HuH-7.5 (cell line): ENCODE measurements around the gene ELMOD2.
"Not testable (repeated sequence)": the region's sequence is repeated elsewhere in the genome, so short reads cannot be mapped to it uniquely, and the experiment has no call there.

Experiments
- DNase-seq: peaks from one replicate; pipeline ENCODE4 v3.0.0; 2011; ENCODE audit warnings: low spot score

Gene ELMOD2, protein sequence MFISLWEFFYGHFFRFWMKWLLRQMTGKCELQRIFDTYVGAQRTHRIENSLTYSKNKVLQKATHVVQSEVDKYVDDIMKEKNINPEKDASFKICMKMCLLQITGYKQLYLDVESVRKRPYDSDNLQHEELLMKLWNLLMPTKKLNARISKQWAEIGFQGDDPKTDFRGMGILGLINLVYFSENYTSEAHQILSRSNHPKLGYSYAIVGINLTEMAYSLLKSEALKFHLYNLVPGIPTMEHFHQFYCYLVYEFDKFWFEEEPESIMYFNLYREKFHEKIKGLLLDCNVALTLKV

DNA sequence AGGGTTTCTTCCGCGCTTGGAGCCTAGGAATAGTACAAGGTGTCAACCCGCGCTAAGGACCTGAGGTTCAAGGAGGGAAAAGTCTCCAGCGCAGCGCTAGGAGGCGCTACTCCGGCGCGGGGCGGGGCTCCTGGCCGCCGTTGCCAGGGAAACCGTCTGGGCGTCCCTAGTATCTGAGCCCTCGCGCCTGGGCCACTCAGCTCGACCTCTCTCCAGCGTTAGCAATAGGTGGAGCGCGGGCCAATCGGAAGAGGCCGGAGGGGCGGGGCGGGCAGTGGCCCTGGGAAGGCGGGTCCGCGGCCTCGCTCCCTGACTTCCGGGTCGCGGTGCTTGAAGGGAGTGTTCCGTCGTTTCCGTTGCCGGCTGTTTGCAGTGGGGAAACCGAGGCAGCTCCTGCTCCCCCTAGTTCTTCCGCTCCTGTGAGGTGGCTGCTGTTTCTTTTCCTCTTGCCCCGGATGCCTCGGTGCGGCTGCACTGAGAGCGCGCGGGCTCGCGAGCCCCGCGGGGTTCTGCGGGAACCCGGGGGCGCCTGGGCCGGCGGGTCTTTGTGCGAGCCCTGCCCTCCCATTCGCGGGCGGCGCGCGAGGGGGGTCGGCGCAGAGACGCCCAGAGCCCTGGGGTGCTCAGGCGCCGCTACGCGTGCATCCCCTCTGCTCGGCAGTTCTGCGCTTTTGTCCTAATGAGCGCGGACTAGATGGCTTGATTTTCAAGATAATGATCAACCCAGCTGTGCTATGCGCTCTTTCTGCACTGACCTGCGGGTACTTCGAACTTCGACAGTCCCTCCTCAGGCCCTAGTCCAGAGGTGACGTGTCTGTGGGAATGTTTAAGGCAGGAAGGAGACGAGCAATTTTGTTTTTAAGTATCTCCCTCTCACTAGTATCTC is at the start of gene ELMOD2:
TSS of gene ELMOD2 (plus strand) at position 312 of the 886 bp plus-strand sequence. CDS start 1,261 bp downstream, outside the sequence.
- peak; percentile 84 for DNase-seq

DNA sequence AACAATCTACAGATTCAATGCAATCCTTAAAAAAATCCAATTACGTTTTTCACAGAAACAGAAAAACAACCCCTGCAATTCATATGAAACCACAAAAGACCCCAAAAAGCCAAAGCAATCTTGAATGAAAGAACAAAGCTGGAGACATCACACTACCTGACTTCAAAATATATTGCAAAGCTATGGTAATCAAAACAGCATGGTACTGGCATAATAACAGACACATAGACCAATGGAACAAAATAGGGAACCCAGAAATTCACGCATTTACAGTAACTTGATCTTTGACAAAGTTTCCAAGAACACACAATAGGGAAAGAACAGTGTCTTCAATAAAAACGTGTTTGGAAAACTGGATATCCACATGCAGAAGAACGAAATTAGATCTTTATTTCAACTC is 40.5 kb upstream of the ELMOD2 start:
- no peak for DNase-seq

DNA sequence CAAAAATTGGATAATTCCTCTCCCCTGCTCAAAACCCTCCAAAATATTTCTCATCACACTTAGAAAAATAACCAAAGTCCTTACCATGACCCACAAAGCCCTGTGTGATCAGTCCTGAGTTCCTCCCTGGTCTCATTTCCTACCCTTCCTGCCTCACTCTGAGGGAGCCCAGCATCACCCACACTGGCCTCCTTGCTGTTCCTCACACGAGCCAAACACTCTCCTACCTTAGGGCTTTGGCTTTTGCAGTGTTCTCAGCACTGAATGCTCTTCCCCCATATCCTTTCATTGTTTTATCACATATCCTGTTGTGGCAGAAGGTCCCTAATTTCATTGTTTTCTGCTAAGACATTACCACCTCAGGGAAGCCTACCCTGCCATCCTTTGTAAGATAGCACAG is 38.0 kb upstream of the ELMOD2 start:
- no peak for DNase-seq

DNA sequence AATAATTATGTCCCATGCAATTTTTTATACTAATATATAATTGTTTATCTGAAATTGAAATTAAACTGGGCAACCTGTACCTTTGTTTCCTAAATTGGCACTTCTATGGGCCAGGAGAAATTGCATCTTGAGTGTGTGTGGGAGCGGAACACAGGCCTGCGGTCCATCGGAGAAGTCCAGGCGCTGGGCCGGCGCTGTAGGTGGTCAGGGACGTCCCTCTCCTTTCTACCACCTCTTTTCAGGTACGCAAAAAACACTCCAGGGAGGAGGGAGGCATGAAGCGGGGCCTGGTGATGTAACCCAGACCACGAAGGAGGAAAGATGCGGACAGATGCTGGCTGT is 26.6 kb upstream of the ELMOD2 start:
- peak; percentile 16 for DNase-seq

DNA sequence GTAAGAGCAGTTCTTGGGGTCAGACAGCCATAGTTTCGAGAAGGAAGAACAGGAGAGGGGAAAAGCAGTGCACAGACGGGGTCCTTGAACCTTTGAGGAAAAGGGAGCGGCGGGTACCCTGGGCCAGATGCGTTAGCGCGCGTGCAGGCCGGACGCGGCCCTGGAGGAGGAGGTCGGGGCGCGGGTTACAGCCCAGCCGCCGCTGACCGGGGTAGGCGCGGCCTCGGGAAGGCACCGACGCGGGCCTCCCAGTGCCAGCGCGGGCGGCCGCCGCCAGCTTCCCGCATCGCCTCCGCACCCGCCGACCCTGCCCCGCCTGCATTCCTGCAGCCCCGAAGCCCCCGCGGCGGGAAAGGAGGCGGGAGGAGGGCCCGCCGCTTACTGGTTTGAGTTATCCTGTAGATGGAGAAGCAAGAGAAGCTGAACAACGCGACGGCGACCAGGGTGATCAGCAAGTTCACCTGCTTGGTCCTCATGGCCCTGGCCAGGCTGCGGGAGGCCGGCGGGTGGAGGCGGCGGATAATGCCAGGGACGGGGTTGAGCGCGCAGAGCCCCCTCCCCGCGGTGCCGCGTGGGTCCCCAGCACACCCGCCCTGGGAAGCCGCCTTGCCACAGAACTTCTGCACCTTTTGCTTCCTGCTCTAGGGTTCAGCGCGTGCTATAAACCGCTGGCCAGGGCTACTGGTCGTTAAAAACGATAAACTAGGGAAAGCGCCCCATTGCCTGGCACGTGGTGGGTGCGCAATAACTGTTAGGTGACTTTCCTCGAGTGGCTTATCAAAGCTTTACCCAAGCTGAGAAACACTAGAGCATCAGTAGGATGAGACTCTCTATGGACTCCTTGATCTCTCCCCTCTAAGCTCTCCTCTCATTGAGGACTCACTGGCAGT is 26.0 kb upstream of the ELMOD2 start, which contains the start of gene MGAT4D:
TSS of gene MGAT4D (minus strand) at position 547 of the 890 bp plus-strand sequence. CDS start at position 476, 71 bp downstream.
- DNase-seq = peak; percentile 40

DNA sequence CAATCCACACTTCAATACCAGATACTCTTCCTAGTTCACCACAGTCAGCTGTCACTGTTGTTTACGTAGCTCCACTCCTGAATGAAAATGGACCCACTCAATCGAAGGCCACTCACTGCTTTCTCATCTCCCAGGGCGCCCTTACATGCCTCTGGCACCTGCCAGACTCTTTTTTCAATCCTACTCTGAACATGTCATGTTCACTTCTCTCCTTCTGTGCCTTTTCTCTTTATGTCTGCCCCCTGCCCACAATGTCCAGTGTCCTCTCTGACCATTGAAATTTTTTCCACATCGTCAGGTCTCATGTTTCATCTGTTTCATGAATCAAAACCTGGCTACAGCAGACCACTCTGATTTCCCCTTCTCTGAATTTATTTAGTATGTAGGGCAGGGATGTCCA is 24.6 kb upstream of the ELMOD2 start:
- no peak for DNase-seq

DNA sequence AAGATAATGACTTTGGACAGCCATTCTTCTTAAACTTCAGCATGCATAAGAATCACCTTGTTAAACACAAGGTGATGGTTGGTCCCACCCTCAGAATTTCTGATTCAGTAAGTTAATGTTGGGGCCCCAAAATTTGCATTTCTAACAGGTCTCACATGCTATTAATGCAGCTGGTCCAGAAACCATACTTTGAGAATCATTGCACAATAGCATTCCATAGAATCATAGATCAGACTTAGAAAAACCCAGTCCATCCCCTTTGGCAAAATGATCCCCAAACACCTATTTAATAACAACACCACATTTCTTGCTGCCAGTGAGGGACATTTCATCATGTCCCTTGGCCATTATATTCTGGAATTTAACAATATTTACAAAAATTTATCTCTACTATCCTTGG is 19.7 kb upstream of the ELMOD2 start:
- no peak for DNase-seq

DNA sequence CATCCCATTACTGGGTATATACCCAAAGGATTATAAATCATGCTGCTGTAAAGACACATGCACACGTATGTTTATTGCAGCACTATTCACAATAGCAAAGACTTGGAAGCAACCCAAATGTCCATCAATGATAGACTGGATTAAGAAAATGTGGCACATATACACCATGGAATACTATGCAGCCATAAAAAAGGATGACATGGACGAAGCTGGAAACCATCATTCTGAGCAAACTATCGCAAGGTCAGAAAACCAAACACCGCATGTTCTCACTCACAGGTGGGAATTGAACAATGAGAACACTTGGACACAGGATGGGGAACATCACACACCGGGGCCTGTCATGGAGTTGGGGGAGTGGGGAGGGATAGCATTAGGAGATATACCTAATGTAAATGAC is 10.2 kb upstream of the ELMOD2 start:
- not testable (repeated sequence) for DNase-seq

DNA sequence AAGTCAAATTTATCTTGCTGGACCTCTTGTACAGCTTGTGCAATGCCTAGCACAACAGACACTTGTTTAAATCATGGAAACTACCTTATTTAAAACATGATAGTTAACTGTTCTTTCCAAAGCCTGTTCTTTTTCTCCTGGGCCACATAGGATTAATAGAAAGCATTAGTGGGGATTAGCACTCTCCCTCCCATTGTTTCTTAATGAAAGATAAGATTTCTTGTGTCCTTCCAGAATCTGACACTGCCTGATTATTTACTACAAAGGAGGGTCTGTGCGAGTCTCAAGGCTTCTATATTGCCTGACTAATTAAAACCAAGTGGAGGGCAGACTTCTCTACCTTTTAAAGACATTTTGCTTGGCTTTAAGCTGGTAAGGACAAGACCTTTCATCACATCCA is 8.5 kb upstream of the ELMOD2 start:
- DNase-seq = no peak

DNA sequence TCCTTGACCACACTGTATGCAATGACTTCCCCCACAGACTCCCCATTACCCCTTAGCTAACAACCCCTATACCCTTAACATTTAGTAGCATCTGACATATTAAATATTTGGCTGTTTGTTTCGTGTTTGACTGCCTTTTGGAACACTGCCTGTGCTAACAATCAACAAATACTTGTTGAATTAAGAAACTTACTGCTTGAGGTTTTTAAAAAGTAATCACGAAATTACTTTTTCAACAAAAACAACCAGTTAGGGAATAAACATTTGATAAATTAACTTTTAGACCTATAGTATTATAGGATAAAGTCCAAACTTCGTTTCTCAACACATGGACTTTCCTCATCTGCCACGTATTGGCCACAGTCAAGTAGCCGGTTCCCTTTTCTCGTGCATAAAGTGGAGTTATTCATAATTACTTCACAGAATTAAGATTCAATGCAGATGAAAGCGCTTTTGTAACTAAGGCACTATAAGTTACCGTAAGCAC is 555 bp upstream of the ELMOD2 start:
- DNase-seq = no peak

DNA sequence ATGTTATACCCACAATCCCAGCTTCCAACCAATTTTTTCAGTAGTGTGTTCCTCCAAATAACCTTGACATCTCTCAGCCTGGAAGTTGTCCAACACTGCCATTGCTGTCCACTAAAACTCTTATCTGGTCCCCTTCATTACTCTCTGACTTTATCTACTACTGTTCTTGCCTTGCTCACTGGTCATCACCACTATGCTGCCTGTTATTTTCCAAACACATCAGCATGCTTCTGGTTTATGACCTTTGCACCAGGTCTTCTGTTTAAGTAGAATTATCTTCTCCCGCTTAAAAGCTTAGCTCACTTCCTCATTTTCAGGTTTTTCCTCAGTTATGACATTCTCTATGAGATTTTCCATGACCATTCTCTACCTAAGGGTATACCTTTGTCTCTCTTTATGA is 5.5 kb downstream of the ELMOD2 start:
- peak; percentile 19 for DNase-seq

DNA sequence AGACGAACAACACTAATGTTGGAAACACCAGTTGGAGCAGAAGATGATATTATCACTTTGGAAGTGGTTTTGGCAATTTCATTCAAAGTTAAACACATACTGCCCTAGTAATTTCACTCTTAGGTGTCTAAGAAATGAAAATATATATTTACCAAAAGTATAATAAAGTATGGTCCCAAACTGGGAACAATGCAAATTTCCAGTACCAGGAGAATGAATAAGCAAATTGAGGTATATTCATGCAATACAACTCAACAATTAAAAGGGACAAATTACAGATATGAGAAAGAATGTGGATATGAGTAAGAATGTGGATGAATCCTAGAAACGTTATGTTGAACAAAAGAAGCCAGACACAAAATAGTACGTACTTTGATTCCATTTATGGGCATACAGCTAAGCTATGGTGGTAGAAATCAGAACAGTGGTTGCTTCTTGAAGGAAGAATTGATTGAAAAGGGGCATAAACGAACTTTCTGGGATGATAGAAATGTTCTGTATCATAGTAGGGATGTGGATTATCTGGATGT is 10.0 kb downstream of the ELMOD2 start:
- DNase-seq = no peak

DNA sequence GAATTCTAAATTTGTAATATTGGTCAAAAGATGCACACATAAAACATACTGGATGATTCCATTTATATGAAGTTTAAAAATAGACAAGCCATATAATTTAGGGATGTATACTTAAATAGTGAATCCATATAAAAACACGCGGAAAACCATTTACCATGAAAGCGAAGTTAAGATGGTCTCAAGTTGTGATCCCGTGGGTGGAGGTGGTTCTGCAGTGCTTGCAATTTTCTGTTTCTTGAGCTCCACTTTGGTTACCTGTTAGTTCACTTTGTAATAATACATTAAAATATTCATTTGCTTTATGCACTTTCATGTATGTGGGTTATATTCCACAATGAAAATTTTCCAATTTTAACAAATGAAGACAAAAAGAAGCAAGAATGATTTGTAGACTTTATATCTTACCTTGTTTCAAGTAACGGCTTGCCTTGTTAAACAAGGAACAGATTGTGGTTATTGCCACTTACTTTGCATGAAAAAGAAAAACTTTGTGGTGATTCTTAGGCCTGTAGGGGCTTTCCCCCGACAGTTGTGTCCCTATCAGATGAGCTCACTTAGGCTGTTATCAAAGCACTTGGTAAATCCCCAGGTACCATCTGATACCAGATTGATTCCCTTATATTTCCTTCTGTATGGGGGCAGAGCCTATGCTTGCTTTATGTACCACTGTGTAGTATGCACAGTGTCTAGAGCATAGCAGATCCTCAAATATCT is 32.6 kb downstream of the ELMOD2 start:
- DNase-seq = no peak

DNA sequence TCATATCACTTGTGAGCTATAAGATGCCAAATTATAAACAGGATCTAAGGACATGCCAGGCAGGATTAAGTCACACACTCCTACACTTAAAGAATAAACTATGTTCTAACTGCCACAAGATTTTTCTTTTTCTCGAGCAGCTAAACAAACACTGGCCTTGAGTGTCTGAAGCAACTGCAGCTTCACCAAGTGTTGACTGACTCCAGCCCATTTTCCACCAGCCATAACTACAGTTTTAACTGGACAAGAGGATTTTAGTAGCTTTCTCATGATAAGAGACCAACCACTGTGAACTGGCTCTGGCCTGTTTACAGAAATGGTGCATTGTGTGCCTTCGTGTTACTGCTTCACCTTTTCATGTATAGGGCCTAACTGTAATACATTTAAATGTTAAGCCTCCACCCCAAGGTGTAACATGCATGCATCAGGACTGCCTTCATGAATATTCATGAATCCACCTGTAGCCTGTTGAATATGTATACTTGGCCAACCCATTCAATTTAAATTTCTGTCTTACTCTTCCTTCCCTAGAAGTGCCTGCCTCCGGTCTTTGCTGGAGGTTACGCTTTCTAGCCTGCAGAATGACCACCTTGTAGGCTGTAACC is 34.0 kb downstream of the ELMOD2 start:
- no peak for DNase-seq

DNA sequence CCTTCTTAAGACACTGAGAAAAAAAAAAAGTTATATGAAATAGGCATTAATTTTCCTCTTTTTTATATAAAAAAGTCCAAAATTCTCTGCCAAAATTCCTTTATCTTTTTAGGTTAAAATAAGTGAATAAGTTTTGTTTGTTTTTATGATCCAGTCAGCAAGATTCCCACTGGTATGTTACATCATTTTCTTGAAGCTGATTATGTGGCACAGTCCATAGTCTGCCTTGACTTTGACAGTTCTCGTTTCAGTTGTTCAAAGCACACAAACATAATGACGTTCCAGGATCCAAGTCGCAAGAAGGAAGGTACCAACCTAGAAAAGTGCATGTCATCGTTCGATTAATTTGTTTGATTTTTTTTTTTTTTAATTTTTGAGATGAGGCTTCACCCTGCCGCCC is 35.7 kb downstream of the ELMOD2 start:
- no peak for DNase-seq

DNA sequence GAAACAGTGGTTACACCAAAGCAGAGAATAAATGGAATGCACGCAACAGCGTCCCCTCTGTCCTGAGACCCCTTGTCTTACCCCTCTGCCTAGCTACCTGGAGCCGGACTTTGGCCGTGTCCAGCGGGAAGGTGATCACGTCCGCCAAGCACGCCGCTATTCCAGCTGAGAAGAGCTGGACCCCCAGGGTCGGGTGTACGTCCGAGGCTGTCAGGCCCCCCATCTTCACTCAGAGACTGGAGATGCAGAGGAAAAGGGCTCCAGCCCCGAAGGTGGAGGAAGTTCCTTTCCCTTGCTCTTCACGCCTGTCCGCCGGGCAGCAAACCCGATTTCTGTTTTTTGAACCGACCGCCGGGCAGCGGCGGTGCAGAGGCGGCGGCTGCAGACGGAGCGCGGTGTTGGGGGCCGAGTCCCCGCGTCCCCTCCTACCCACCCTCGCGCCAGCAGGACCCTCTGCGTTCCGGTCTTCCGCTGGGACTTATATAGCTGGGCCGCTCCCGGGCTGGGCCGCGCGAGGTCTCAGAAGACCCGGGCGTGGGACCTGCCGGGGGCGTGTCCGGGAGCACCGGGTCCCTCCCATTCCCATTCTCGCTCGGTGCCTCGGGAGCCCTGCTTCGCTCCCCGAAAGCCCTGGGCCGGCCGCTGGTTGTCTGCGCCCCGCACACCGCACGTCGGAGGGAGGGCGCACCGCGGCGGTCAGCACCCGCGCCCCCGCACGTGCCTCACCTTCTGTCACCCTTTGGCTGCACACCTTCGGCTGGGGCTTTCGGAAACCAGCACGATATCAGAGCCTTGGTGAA is 44.7 kb downstream of the ELMOD2 start, which contains the start of gene UCP1:
TSS of gene UCP1 (minus strand) at position 455 of the 800 bp plus-strand sequence. CDS start at position 223, 232 bp downstream.
- peak; percentile 37 for DNase-seq

DNA sequence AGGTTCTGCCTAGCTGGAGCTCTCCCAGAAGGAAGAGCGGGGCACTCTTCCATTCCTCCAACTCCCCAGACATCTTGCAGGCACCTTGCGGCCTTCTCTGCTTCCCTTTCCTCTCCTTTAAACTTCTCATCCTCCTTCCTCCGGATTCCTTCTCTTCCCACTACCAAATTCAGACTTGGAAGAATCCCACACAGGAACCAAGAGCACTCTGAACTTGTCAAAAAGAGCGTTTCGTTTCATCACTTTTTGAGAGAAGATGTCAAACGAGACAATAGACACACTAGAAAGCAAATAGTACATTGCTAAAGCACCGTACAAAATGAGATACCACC is 45.3 kb downstream of the ELMOD2 start:
- no peak for DNase-seq

DNA sequence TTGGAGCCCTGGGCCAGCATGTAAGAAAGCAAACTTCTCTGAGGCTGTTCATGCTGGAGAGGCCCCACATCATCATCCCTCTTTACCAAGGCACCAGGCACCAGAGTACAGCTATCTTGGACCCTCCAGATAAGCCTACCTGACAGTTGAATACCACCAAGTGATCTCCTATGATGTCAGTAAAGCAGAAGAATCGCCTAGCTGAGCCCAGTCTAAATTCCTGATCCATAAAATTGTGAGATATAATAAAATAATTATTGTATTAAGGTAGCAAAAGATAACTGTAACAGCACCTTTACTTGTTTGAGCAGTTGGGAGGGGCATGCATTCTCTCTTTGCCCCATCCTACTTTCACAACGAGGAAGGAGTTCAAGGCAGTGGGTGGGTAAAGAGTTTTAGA is 47.7 kb downstream of the ELMOD2 start:
- no peak for DNase-seq

DNA sequence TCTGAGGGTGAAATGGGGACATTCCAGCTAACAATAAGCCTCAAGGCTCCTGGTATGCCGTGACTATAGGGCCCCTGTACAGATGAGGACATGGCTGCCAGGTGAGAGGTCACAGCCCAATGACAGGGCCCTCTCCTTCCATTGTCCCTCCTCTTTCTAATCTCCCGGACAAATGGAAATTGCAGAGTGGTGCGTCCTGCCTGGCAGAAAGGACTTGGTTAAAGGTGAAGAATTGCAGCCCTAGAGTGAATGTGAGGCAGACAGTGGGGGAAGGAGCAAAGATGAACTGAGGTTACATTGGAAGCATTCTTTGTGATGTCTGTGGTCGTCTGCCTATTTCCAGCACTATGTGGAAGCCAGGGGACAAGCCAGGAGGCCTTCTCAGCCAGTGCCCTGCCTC is 51.5 kb downstream of the ELMOD2 start:
- DNase-seq = no peak

DNA sequence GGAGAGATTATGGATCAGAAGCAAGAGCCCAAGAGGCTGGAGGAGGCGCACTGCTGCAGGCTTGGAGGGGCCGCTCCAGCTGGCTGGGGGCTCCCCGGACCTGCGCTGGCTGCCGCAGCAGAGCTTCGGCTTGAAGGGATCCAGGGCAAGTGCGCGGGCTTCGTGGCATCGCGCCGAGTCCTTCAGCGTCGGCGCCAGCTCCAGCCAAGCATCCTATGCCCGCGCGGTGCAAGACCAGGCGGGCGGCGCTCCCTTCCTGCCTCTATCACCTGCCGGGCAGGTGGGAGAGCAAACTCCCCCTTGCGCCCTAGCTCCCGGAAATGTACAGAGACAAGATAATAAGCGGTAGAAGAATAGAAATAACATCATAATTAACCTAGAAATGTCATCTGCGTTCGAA is 55.3 kb downstream of the ELMOD2 start:
- DNase-seq = no peak
